HEK293 (cell line): ENCODE data around the gene ATP4A.

Experiments used
- KLF10 ChIP-seq: fragments of 450-650 bp; IDR thresholded peaks from 2 replicates; pipeline ENCODE4 v1.5.1; 2018; ENCODE audit warnings: missing biosample characterization, mild to moderate bottlenecking, missing genetic modification characterization
- TF ChIP-seq, protein P1 (sequence below): fragments of 450-650 bp; formaldehyde crosslinking; IDR thresholded peaks from 2 replicates; pipeline ENCODE4 v1.5.1; 2016; ENCODE audit warnings: missing biosample characterization, missing genetic modification characterization
- TF ChIP-seq, protein P2 (sequence below): fragments of 450-650 bp; formaldehyde crosslinking; IDR thresholded peaks from 2 replicates; pipeline ENCODE4 v1.5.1; 2016; ENCODE audit warnings: missing biosample characterization, missing genetic modification characterization
- TF ChIP-seq, protein P3 (sequence below): fragments of 450-650 bp; formaldehyde crosslinking; IDR thresholded peaks from 2 replicates; pipeline ENCODE4 v1.5.1; 2016; ENCODE audit warnings: missing biosample characterization, missing genetic modification characterization, borderline replicate concordance

DNA sequence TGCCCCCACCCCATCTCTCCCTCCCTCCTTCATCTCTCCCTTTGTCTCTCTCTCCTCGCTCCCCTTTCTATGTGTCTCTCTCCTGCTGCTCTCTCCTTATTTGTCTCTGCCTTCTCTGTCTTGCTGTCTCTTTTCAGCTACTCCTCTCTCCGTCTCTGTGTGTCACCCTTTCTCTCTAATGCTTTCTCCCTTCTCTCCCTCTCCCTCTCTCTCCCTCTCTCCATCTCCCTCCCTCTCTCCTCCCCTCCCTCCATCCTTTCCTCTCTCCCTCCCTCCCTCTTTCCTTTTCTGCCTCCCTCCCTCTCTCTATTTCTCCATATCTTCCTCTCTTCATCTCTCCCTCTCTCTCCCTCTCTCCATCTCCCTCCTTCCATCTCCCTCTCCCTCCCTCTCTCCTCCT is 682 bp downstream of the ATP4A start:
- TF ChIP-seq, protein P1, sequence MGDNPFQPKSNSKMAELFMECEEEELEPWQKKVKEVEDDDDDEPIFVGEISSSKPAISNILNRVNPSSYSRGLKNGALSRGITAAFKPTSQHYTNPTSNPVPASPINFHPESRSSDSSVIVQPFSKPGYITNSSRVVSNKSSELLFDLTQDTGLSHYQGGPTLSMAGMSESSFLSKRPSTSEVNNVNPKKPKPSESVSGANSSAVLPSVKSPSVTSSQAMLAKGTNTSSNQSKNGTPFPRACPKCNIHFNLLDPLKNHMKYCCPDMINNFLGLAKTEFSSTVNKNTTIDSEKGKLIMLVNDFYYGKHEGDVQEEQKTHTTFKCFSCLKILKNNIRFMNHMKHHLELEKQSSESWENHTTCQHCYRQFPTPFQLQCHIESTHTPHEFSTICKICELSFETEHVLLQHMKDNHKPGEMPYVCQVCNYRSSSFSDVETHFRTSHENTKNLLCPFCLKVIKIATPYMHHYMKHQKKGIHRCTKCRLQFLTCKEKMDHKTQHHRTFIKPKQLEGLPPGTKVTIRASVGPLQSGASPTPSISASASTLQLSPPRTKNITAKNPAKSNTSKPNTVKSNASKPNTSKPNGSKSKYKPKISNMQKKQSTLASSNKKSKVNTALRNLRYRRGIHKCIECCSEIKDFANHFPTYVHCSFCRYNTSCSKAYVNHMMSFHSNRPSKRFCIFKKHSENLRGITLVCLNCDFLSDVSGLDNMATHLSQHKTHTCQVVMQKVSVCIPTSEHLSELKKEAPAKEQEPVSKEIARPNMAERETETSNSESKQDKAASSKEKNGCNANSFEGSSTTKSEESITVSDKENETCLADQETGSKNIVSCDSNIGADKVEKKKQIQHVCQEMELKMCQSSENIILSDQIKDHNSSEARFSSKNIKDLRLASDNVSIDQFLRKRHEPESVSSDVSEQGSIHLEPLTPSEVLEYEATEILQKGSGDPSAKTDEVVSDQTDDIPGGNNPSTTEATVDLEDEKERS = no peak
- TF ChIP-seq, protein P2, sequence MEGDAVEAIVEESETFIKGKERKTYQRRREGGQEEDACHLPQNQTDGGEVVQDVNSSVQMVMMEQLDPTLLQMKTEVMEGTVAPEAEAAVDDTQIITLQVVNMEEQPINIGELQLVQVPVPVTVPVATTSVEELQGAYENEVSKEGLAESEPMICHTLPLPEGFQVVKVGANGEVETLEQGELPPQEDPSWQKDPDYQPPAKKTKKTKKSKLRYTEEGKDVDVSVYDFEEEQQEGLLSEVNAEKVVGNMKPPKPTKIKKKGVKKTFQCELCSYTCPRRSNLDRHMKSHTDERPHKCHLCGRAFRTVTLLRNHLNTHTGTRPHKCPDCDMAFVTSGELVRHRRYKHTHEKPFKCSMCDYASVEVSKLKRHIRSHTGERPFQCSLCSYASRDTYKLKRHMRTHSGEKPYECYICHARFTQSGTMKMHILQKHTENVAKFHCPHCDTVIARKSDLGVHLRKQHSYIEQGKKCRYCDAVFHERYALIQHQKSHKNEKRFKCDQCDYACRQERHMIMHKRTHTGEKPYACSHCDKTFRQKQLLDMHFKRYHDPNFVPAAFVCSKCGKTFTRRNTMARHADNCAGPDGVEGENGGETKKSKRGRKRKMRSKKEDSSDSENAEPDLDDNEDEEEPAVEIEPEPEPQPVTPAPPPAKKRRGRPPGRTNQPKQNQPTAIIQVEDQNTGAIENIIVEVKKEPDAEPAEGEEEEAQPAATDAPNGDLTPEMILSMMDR (tag by site-specific recombination) = 0 out of 2 replicates have a peak, but pooled peaks have one; percentile 27
- TF ChIP-seq KLF10 (tag by site-specific recombination) = no peak
- TF ChIP-seq, protein P3, sequence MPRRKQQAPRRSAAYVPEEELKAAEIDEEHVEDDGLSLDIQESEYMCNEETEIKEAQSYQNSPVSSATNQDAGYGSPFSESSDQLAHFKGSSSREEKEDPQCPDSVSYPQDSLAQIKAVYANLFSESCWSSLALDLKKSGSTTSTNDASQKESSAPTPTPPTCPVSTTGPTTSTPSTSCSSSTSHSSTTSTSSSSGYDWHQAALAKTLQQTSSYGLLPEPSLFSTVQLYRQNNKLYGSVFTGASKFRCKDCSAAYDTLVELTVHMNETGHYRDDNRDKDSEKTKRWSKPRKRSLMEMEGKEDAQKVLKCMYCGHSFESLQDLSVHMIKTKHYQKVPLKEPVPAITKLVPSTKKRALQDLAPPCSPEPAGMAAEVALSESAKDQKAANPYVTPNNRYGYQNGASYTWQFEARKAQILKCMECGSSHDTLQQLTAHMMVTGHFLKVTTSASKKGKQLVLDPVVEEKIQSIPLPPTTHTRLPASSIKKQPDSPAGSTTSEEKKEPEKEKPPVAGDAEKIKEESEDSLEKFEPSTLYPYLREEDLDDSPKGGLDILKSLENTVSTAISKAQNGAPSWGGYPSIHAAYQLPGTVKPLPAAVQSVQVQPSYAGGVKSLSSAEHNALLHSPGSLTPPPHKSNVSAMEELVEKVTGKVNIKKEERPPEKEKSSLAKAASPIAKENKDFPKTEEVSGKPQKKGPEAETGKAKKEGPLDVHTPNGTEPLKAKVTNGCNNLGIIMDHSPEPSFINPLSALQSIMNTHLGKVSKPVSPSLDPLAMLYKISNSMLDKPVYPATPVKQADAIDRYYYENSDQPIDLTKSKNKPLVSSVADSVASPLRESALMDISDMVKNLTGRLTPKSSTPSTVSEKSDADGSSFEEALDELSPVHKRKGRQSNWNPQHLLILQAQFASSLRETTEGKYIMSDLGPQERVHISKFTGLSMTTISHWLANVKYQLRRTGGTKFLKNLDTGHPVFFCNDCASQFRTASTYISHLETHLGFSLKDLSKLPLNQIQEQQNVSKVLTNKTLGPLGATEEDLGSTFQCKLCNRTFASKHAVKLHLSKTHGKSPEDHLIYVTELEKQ (tag by site-specific recombination) = no peak
